K562 (cell line): ENCODE results near the gene KEL. TPM values are rescaled to one million over a fixed set of nuclear protein-coding genes. Genes with fewer than 3 reads are reported as not detected.

Experiments
- ATAC-seq: fragments of 200-7000 bp; cut with Tn5 transposase; 3 replicates; pipeline ENCODE4 v1.9.1; 2020; ENCODE audit warnings: moderate library complexity
- BruUV-seq: library from RNA; stranded (reverse); fragments of 400-500 nt; replicated peaks from 2 replicates; lab custom pipeline; 2021; lab: Mats Ljungman, UMichigan
- CTCF ChIA-PET: fragments of 300-600 bp; formaldehyde crosslinking; extraction: SDS; loops from one replicate; lab custom pipeline; 2021; ENCODE audit warnings: low intra/inter-chr PET ratio; lab: Yijun Ruan, JAX
- POLR2A ChIA-PET: fragments of 300-600, 350-650 bp; sonication (Branson Sonifier 250); formaldehyde crosslinking; extraction: SDS; loops from one replicate; lab custom pipeline; 2021; ENCODE audit warnings: antibody characterized with exemption, inconsistent platforms; lab: Yijun Ruan, JAX
- DNase-seq, 4 experiments: peaks; one replicate each; pipeline versions ENCODE4 v3.0.0 to v3.0.0-alpha.2; 2011 to 2018; ENCODE audit warnings: low spot score in 3 of 4, mixed read lengths in 3 of 4; ENCODE audit errors: extremely low read depth in 1 of 4
- FAIRE-seq: peaks from 2 replicates; lab custom pipeline; 2011; peaks lifted over from hg19 to GRCh38; lab: Jason Lieb, UNC
- H2AFZ ChIP-seq: 2 replicates; pipeline ENCODE4 v1.6.0; 2011; ENCODE audit warnings: low read depth, low read length, control low read depth, inconsistent platforms
- H3K27ac ChIP-seq: fragments of 200-600 bp; 3 replicates; pipeline ENCODE4 v1.8.0; 2011; ENCODE audit warnings: low read depth, mild to moderate bottlenecking, control low read depth, inconsistent platforms, low read length, moderate library complexity, mixed read lengths; ENCODE audit errors: extremely low read depth
- H3K27me3 ChIP-seq, 2 experiments: fragments of 300-600 bp in 1 of 2; 2 replicates in 1 of 2; 3 replicates in 1 of 2; pipeline versions ENCODE4 v1.6.0 to v1.8.0; 2011; ENCODE audit warnings: inconsistent platforms in 2 of 2, low read length in 2 of 2, mild to moderate bottlenecking in 1 of 2, mixed read lengths in 1 of 2, moderate library complexity in 1 of 2; ENCODE audit not compliant: control insufficient read depth in 2 of 2, insufficient read depth in 2 of 2
- H3K36me3 ChIP-seq: fragments of 300-600 bp; 3 replicates; pipeline ENCODE4 v1.8.0; 2011; ENCODE audit warnings: mild to moderate bottlenecking, low read length, inconsistent platforms; ENCODE audit not compliant: control insufficient read depth, insufficient read depth
- H3K4me1 ChIP-seq, 2 experiments: fragments of 200-600 bp in 1 of 2; replicated peaks in 1 of 2; 2 replicates in 1 of 2; 3 replicates in 1 of 2; pipeline versions ENCODE4 v1.5.1 to v1.8.0; 2011; ENCODE audit warnings: inconsistent platforms in 2 of 2, low read length in 2 of 2, mild to moderate bottlenecking in 1 of 2, mixed read lengths in 1 of 2, moderate library complexity in 1 of 2; ENCODE audit not compliant: control insufficient read depth in 2 of 2, insufficient read depth in 2 of 2
- H3K4me2 ChIP-seq: 2 replicates; pipeline ENCODE4 v1.6.1; 2011; ENCODE audit warnings: low read length, control low read depth, inconsistent platforms, mixed read lengths; ENCODE audit not compliant: insufficient read depth
- H3K4me3 ChIP-seq: fragments of 200-600 bp; sonication (generic), shearing (Covaris generic); 2 replicates; pipeline ENCODE4 v1.5.1; 2016; ENCODE audit warnings: control low read depth, inconsistent platforms
- H3K79me2 ChIP-seq: fragments of 200-600 bp; 3 replicates; pipeline ENCODE4 v1.8.0; 2011; ENCODE audit warnings: low read length, inconsistent platforms; ENCODE audit not compliant: control insufficient read depth, insufficient read depth
- H3K9ac ChIP-seq, 2 experiments: 2 replicates each; pipeline versions ENCODE4 v1.6.0 to v1.6.1; 2011; ENCODE audit warnings: low read depth in 2 of 2, low read length in 2 of 2, control low read depth in 1 of 2, inconsistent platforms in 1 of 2, mild to moderate bottlenecking in 1 of 2, mixed read lengths in 1 of 2; ENCODE audit not compliant: insufficient read depth in 1 of 2
- H3K9me1 ChIP-seq: one replicate; pipeline ENCODE4 v1.6.0; 2011; ENCODE audit warnings: inconsistent platforms, mild to moderate bottlenecking, low read length, moderate library complexity; ENCODE audit not compliant: control insufficient read depth, insufficient read depth
- H3K9me3 ChIP-seq: replicated peaks from 2 replicates; pipeline ENCODE4 v1.5.1; 2011; ENCODE audit warnings: low read depth, low read length, inconsistent platforms; ENCODE audit not compliant: control insufficient read depth, insufficient read depth
- H4K20me1 ChIP-seq: replicated peaks from 2 replicates; pipeline ENCODE4 v1.6.1; 2011; ENCODE audit warnings: low read length, inconsistent platforms, mixed read lengths; ENCODE audit not compliant: control insufficient read depth, insufficient read depth
- AFF4 ChIP-seq: sonication (generic); formaldehyde crosslinking; IDR thresholded peaks from 2 replicates; pipeline ENCODE4 v1.8.0; 2023; ENCODE audit warnings: mild to moderate bottlenecking, missing genetic modification reagents
- BMI1 ChIP-seq: fragments of 150-350 bp; IDR thresholded peaks from 2 replicates; pipeline ENCODE4 v1.6.1; 2014; ENCODE audit warnings: low read length
- CTCFL ChIP-seq: IDR thresholded peaks from 2 replicates; pipeline ENCODE4 v1.6.1; 2011; ENCODE audit warnings: borderline replicate concordance, low read depth, mild to moderate bottlenecking, moderate library complexity, low read length; ENCODE audit not compliant: insufficient read depth, poor library complexity, severe bottlenecking
- DPF2 ChIP-seq: fragments of 450-650 bp; IDR thresholded peaks from 2 replicates; pipeline ENCODE4 v1.6.1; 2016
- GATAD2B ChIP-seq: fragments of 450-650 bp; IDR thresholded peaks from 2 replicates; pipeline ENCODE4 v1.6.1; 2017; ENCODE audit warnings: mild to moderate bottlenecking, borderline replicate concordance
- MAFG ChIP-seq: fragments of 450-650 bp; conservative IDR thresholded peaks from 2 replicates; pipeline ENCODE4 v1.6.1; 2016; ENCODE audit warnings: missing genetic modification characterization, missing compliant biosample characterization
- MAFK ChIP-seq: IDR thresholded peaks from 2 replicates; pipeline ENCODE4 v1.6.1; 2011; ENCODE audit warnings: low read length, improper control_type of control experiment
- NFE2 ChIP-seq: IDR thresholded peaks from 2 replicates; pipeline ENCODE4 v1.6.1; 2014; ENCODE audit warnings: antibody characterized with exemption, low read depth
- NR4A1 ChIP-seq, 2 experiments: fragments of 250-450 bp in 1 of 2; fragments of 450-650 bp in 1 of 2; sonication (Bioruptor Pico) in 1 of 2; IDR thresholded peaks; 2 replicates each; pipeline versions ENCODE4 v1.4.0 to v1.6.1; 2016 to 2020; ENCODE audit warnings: mild to moderate bottlenecking in 2 of 2, missing compliant biosample characterization in 1 of 2, missing genetic modification characterization in 1 of 2, moderate library complexity in 1 of 2
- POLR2A ChIP-seq: fragments of 450-650 bp; conservative IDR thresholded peaks from 2 replicates; pipeline ENCODE4 v1.6.1; 2016
- RFX7 ChIP-seq: fragments of 250-450 bp; sonication (Bioruptor Pico); IDR thresholded peaks from 2 replicates; pipeline ENCODE4 v1.5.1; 2021; ENCODE audit warnings: mild to moderate bottlenecking
- SETDB1 ChIP-seq: IDR thresholded peaks from one replicate; pipeline ENCODE4 v1.6.1; 2012; ENCODE audit warnings: low read length, control low read depth, inconsistent platforms
- SIN3B ChIP-seq: fragments of 450-650 bp; IDR thresholded peaks from 2 replicates; pipeline ENCODE4 v1.6.1; 2017; ENCODE audit warnings: low read depth, mild to moderate bottlenecking, moderate library complexity
- SREBF2 ChIP-seq: sonication (generic); formaldehyde crosslinking; IDR thresholded peaks from 2 replicates; pipeline ENCODE4 v1.4.0; 2020; ENCODE audit warnings: mild to moderate bottlenecking, missing genetic modification reagents
- TFAP4 ChIP-seq: sonication (generic); formaldehyde crosslinking; IDR thresholded peaks from 2 replicates; pipeline ENCODE4 v1.8.0; 2022; ENCODE audit warnings: missing genetic modification reagents, mild to moderate bottlenecking, moderate library complexity, borderline replicate concordance
- ZNF232 ChIP-seq: sonication (generic); formaldehyde crosslinking; IDR thresholded peaks from 2 replicates; pipeline ENCODE4 v1.8.0; 2022; ENCODE audit warnings: mild to moderate bottlenecking, missing genetic modification reagents
- ZNF436 ChIP-seq: fragments of 250-450, 450-650 bp; sonication (Bioruptor Pico); formaldehyde crosslinking; IDR thresholded peaks from 2 replicates; pipeline ENCODE4 v1.7.0; 2020; ENCODE audit warnings: mild to moderate bottlenecking
- ZNF77 ChIP-seq: fragments of 250-450 bp; sonication (Bioruptor Pico); IDR thresholded peaks from 2 replicates; pipeline ENCODE4 v1.5.0; 2020
- ZNF780A ChIP-seq: fragments of 250-450 bp; sonication (Bioruptor Pico); IDR thresholded peaks from 2 replicates; pipeline ENCODE4 v1.5.0; 2021; ENCODE audit warnings: mild to moderate bottlenecking
- WGBS: fragments of 100-300 bp; shearing (Covaris generic); methylation state at CpG from one replicate; pipeline ENCODE4 v1.1.6; 2016; ENCODE audit warnings: low coverage, mixed read lengths; ENCODE audit not compliant: insufficient coverage; ENCODE audit errors: missing lambda C conversion rate; 5-methylcytosine and 5-hydroxymethylcytosine counted together
- in situ Hi-C: fragments of 300-500 bp; cut with MboI; formaldehyde crosslinking; loops from 4 replicates; pipeline ENCODE4 v1.15.0; 2018; ENCODE audit warnings: inconsistent platforms, mixed read lengths
- intact Hi-C: fragments of 100-400 bp; cut with micrococcal nuclease; formaldehyde crosslinking; loops from 2 replicates; pipeline ENCODE4 v1.14.2; 2022
- polyA plus RNA-seq, 8 experiments: library from polyadenylated mRNA; depleted of rRNA in 4 of 8; stranded (reverse) in 5 of 8; unstranded in 3 of 8; fragments of >200 nt; fragmentation: Nextera tagmentation in 2 of 8; fragmentation: Illumina TruSeq in 1 of 8; extraction: Ambion mirVana in 2 of 8; extraction: Trizol in 1 of 8; gene quantifications; 2 replicates each; pipeline versions ENCODE4 v1.2.1 to v1.2.3, GENCODE V29; 2011 to 2014; ENCODE audit warnings: inconsistent platforms in 1 of 8, missing spikeins in 1 of 8
- total RNA-seq, 7 experiments: library from RNA; depleted of rRNA in 6 of 7; stranded (reverse); fragments of >200 nt in 6 of 7; fragmentation: Illumina TruSeq in 2 of 7; extraction: Trizol in 2 of 7; gene quantifications; 2 replicates each; pipeline versions ENCODE4 v1.2.1 to v1.2.3, GENCODE V29; 2011 to 2021; ENCODE audit warnings: low replicate concordance in 1 of 7

The KEL gene
- total and polyA plus RNA-seq, 9 of the 15 experiments (the other 6 are each of a cell fraction or from before 2014, with no cell fraction given), result 9.0 to 47.4 (median 22.2) TPM

- DNase-seq (peak in 1 of 4 experiments; percentile 5), FAIRE-seq (no peak), ATAC-seq (no peak)
- Histone ChIP-seq H3K36me3 (peaks cover 16% of the 10 kb centered on the region), H3K9me1 (no peaks in the 10 kb centered on the region), H3K27ac (no peak overlapping the region), H3K79me2 (peaks cover 25% of the 10 kb centered on the region), H3K9me3 (no peaks in the 10 kb centered on the region), H3K27me3 (no peaks in the 10 kb centered on the region), H3K4me3 (no peak overlapping the region), H4K20me1 (peaks cover 9% of the 10 kb centered on the region), H3K4me1 (peaks cover 32 to 58% of the 10 kb centered on the region in 2 experiments), H3K9ac (no peak overlapping the region), H2AFZ (peak overlapping the region; percentile 5; the same call in 1 of the 2 replicates), H3K4me2 (peak overlapping the region; percentile 34; the same call in 1 of the 2 replicates)
- no TSS peak for BruUV-seq
- 57% methylated on average over 2 of the region's 2 CpGs for WGBS
- in situ Hi-C loops, result no loop called here
- CTCF ChIA-PET, result no interaction called here
- intact Hi-C loops, result loop anchor here (2.0 kb wide), 1 partner anchor 39 kb away; no protein-coding TSS in a partner anchor
- POLR2A ChIA-PET, result interaction anchor here (0.6 to 1.8 kb wide), 4 partner anchors 8 to 241 kb away, joined by 3 read pairs; no protein-coding TSS in a partner anchor
- no peak for TF ChIP-seq AFF4 (CRISPR knock-in tag)
- TF ChIP-seq ZNF232 (CRISPR knock-in tag), result no peak
- no peak for TF ChIP-seq SIN3B
- no peak for TF ChIP-seq GATAD2B
- peak; percentile 88 for TF ChIP-seq MAFK
- no peak for TF ChIP-seq NR4A1 (CRISPR knock-in tag; IDR thresholded peaks at IDR 0.05)
- TF ChIP-seq NR4A1 (tag; IDR thresholded peaks at IDR 0.05), result no peak
- TF ChIP-seq SETDB1, result no peak
- TF ChIP-seq RFX7 (CRISPR knock-in tag), result no peak
- TF ChIP-seq SREBF2, result no peak
- TF ChIP-seq ZNF77 (CRISPR knock-in tag), result no peak
- no peak for TF ChIP-seq CTCFL
- no peak for TF ChIP-seq ZNF780A (CRISPR knock-in tag)
- no peak for TF ChIP-seq ZNF436 (CRISPR knock-in tag)
- TF ChIP-seq BMI1, result no peak
- TF ChIP-seq MAFG (tag), result peak; percentile 88
- no peak for TF ChIP-seq NFE2
- no peak for TF ChIP-seq POLR2A
- no peak for TF ChIP-seq DPF2
- no peak for TF ChIP-seq TFAP4
These were observed 1.8 kb upstream of the KEL start for GRCh38 chr7:142963993-142964392.
